Left hindlimb (tissue), 1 donor: Measurements from ENCODE around the gene CDH23.

ENCODE experiments used
- DNase-seq: peaks from one replicate; pipeline ENCODE4 v3.0.0-alpha.2; 2018

CDH23 gene

GRCh38 chr10:71467569-71468362 lies 71.0 kb downstream of the CDH23 start:
- DNase-seq: no peak

- DNase-seq: no peak
These were observed 71.8 kb downstream of the CDH23 start for GRCh38 chr10:71468363-71469094.

GRCh38 chr10:71471006-71471405 lies 74.3 kb downstream of the CDH23 start:
- DNase-seq: peak; percentile 30

- DNase-seq: peak; percentile 47
These were observed 75.2 kb downstream of the CDH23 start for GRCh38 chr10:71471957-71472365.

GRCh38 chr10:71472466-71472865 lies 75.7 kb downstream of the CDH23 start:
- DNase-seq: no peak

GRCh38 chr10:71472912-71473311 lies 76.2 kb downstream of the CDH23 start:
- peak; percentile 14 for DNase-seq

- DNase-seq: peak; percentile 12
These were observed 77.2 kb downstream of the CDH23 start for GRCh38 chr10:71473671-71474599.

- DNase-seq: peak; percentile 3
These were observed 78.1 kb downstream of the CDH23 start for GRCh38 chr10:71474702-71475242.

GRCh38 chr10:71475243-71475871 lies 78.6 kb downstream of the CDH23 start:
- peak; percentile 26 for DNase-seq

- DNase-seq: peak; percentile 71
These were observed 79.7 kb downstream of the CDH23 start for GRCh38 chr10:71476228-71477011.

GRCh38 chr10:71478173-71478572 lies 81.5 kb downstream of the CDH23 start:
- no peak for DNase-seq

GRCh38 chr10:71478813-71479365 lies 82.2 kb downstream of the CDH23 start:
- DNase-seq: no peak

GRCh38 chr10:71479831-71480230 lies 83.1 kb downstream of the CDH23 start:
- no peak for DNase-seq

- DNase-seq: no peak
These were observed 83.9 kb downstream of the CDH23 start for GRCh38 chr10:71480662-71481061.

GRCh38 chr10:71481746-71482410 lies 85.2 kb downstream of the CDH23 start:
- DNase-seq: no peak

- DNase-seq: no peak
These were observed 85.9 kb downstream of the CDH23 start for GRCh38 chr10:71482620-71483019.

- DNase-seq: peak; percentile 5
These were observed 86.4 kb downstream of the CDH23 start for GRCh38 chr10:71483135-71483534.

- DNase-seq: peak; percentile 15
These were observed 87.4 kb downstream of the CDH23 start for GRCh38 chr10:71483885-71484751.

GRCh38 chr10:71486484-71487114 lies 89.9 kb downstream of the CDH23 start:
- peak; percentile 19 for DNase-seq
